Trophoblast cell (in vitro differentiated cells and primary cell): ENCODE measurements around the gene DERA.

Experiments
- DNase-seq, 2 donors: peaks; one replicate each; pipeline ENCODE4 v3.0.0-alpha.2; 2016
- H2AFZ ChIP-seq: 2 replicates; pipeline ENCODE4 v1.6.1; 2013; ENCODE audit warnings: low read length, moderate library complexity, mild to moderate bottlenecking; ENCODE audit not compliant: insufficient read depth, poor library complexity
- H2AK5ac ChIP-seq: 2 replicates; pipeline ENCODE4 v1.6.1; 2013; ENCODE audit warnings: mild to moderate bottlenecking, low read length
- H2BK120ac ChIP-seq: 2 replicates; pipeline ENCODE4 v1.6.1; 2013; ENCODE audit warnings: low read length, mild to moderate bottlenecking, moderate library complexity; ENCODE audit not compliant: insufficient read depth, poor library complexity
- H2BK12ac ChIP-seq: 2 replicates; pipeline ENCODE4 v1.6.1; 2013; ENCODE audit warnings: mild to moderate bottlenecking, low read length, moderate library complexity
- H2BK5ac ChIP-seq: 2 replicates; pipeline ENCODE4 v1.6.1; 2013; ENCODE audit warnings: low read length, low read depth, moderate library complexity, mild to moderate bottlenecking; ENCODE audit not compliant: poor library complexity
- H3K14ac ChIP-seq: 2 replicates; pipeline ENCODE4 v1.6.1; 2013; ENCODE audit warnings: mild to moderate bottlenecking, low read length
- H3K18ac ChIP-seq: 2 replicates; pipeline ENCODE4 v1.6.1; 2013; ENCODE audit warnings: mild to moderate bottlenecking, low read length
- H3K23ac ChIP-seq: 2 replicates; pipeline ENCODE4 v1.6.1; 2013; ENCODE audit warnings: low read length
- H3K27ac ChIP-seq: 2 replicates; pipeline ENCODE4 v1.5.1; 2013; ENCODE audit warnings: low read depth, mild to moderate bottlenecking, inconsistent platforms, low read length, moderate library complexity
- H3K27me3 ChIP-seq: 2 replicates; pipeline ENCODE4 v1.6.1; 2013; ENCODE audit warnings: inconsistent platforms, mild to moderate bottlenecking, low read length, moderate library complexity; ENCODE audit not compliant: insufficient read depth
- H3K36me3 ChIP-seq, 2 experiments: 1 replicate in 1 of 2; 2 replicates in 1 of 2; pipeline ENCODE4 v1.6.1; 2013; ENCODE audit warnings: low read length in 2 of 2, mild to moderate bottlenecking in 2 of 2, moderate library complexity in 1 of 2; ENCODE audit not compliant: insufficient read depth in 2 of 2, control insufficient read depth in 1 of 2
- H3K4ac ChIP-seq: 2 replicates; pipeline ENCODE4 v1.6.1; 2013; ENCODE audit warnings: low read depth, mild to moderate bottlenecking, low read length, moderate library complexity
- H3K4me1 ChIP-seq, 2 experiments: 1 replicate in 1 of 2; 2 replicates in 1 of 2; pipeline ENCODE4 v1.6.1; 2013; ENCODE audit warnings: low read length in 2 of 2, mild to moderate bottlenecking in 2 of 2, moderate library complexity in 1 of 2; ENCODE audit not compliant: insufficient read depth in 2 of 2, control insufficient read depth in 1 of 2
- H3K4me2 ChIP-seq: 2 replicates; pipeline ENCODE4 v1.6.1; 2013; ENCODE audit warnings: inconsistent platforms, mild to moderate bottlenecking, low read length, moderate library complexity
- H3K4me3 ChIP-seq: 2 replicates; pipeline ENCODE4 v1.5.1; 2013; ENCODE audit warnings: mild to moderate bottlenecking, low read depth, low read length, inconsistent platforms
- H3K79me1 ChIP-seq: one replicate; pipeline ENCODE4 v1.6.1; 2013; ENCODE audit warnings: low read length
- H3K79me2 ChIP-seq: 2 replicates; pipeline ENCODE4 v1.6.1; 2013; ENCODE audit warnings: low read length, mild to moderate bottlenecking; ENCODE audit not compliant: control insufficient read depth, insufficient read depth, poor library complexity
- H3K9ac ChIP-seq: 2 replicates; pipeline ENCODE4 v1.6.1; 2013; ENCODE audit warnings: mild to moderate bottlenecking, low read length
- H3K9me3 ChIP-seq: 2 replicates; pipeline ENCODE4 v1.6.1; 2013; ENCODE audit warnings: low read depth, mild to moderate bottlenecking, control low read depth, inconsistent platforms, low read length; ENCODE audit not compliant: insufficient read depth
- H4K12ac ChIP-seq: 2 replicates; pipeline ENCODE4 v1.6.1; 2013; ENCODE audit warnings: low read depth, mild to moderate bottlenecking, low read length, moderate library complexity
- H4K8ac ChIP-seq: 2 replicates; pipeline ENCODE4 v1.6.1; 2013; ENCODE audit warnings: low read depth, mild to moderate bottlenecking, low read length, moderate library complexity
- H4K91ac ChIP-seq: one replicate; pipeline ENCODE4 v1.6.1; 2013; ENCODE audit warnings: low read depth, mild to moderate bottlenecking, low read length, moderate library complexity
- WGBS: extraction: QIAGEN DNeasy Blood & Tissue Kit; methylation state at CpG from one replicate; pipeline ENCODE4 v1.1.7; 2013; ENCODE audit warnings: missing lambda C conversion rate; ENCODE audit not compliant: insufficient read length, insufficient coverage; ENCODE audit errors: extremely low coverage; 5-methylcytosine and 5-hydroxymethylcytosine counted together

Gene DERA

GRCh38 chr12:15997910-15998309 lies 86.8 kb downstream of the DERA start:
- no peak for DNase-seq
- H3K18ac ChIP-seq, result no peak overlapping the region
- H3K4me3 ChIP-seq, result no peak overlapping the region
- H3K4ac ChIP-seq, result no peak overlapping the region
- no peaks in the 10 kb centered on the region for H3K27me3 ChIP-seq
- no peak overlapping the region for H4K91ac ChIP-seq
- no peak overlapping the region for H3K4me2 ChIP-seq
- H3K23ac ChIP-seq, result no peak overlapping the region
- H4K12ac ChIP-seq, result no peak overlapping the region
- H3K27ac ChIP-seq, result no peak overlapping the region
- no peaks in the 10 kb centered on the region for H3K79me1 ChIP-seq
- no peak overlapping the region for H2AK5ac ChIP-seq
- H2BK5ac ChIP-seq, result no peak overlapping the region
- H3K4me1 ChIP-seq, result no peaks in the 10 kb centered on the region
- H2AFZ ChIP-seq, result no peak overlapping the region
- H3K9ac ChIP-seq, result no peak overlapping the region
- WGBS, result no CpG with 5 or more reads among the region's 2 CpGs
- H3K79me2 ChIP-seq, result no peaks in the 10 kb centered on the region
- no peak overlapping the region for H2BK120ac ChIP-seq
- H3K14ac ChIP-seq, result no peak overlapping the region
- H3K36me3 ChIP-seq, result no peaks in the 10 kb centered on the region
- no peak overlapping the region for H2BK12ac ChIP-seq
- no peaks in the 10 kb centered on the region for H3K9me3 ChIP-seq
- H4K8ac ChIP-seq, result no peak overlapping the region

GRCh38 chr12:16002880-16003279 lies 91.7 kb downstream of the DERA start:
- Histone ChIP-seq H3K9ac (no peak overlapping the region), H4K12ac (no peak overlapping the region), H3K14ac (no peak overlapping the region), H3K4me3 (no peak overlapping the region), H3K79me1 (no peaks in the 10 kb centered on the region), H2AFZ (no peak overlapping the region), H3K27ac (no peak overlapping the region), H4K8ac (no peak overlapping the region), H3K27me3 (no peaks in the 10 kb centered on the region), H3K4me1 (no peaks in the 10 kb centered on the region), H2BK5ac (no peak overlapping the region), H2BK12ac (no peak overlapping the region), H3K79me2 (no peaks in the 10 kb centered on the region), H3K36me3 (no peaks in the 10 kb centered on the region), H4K91ac (no peak overlapping the region), H2AK5ac (no peak overlapping the region), H3K4ac (no peak overlapping the region), H3K18ac (no peak overlapping the region), H2BK120ac (no peak overlapping the region), H3K23ac (no peak overlapping the region), H3K4me2 (no peak overlapping the region), H3K9me3 (no peaks in the 10 kb centered on the region)
- no peak for DNase-seq

- no peak overlapping the region for H2BK12ac ChIP-seq
- H2BK5ac ChIP-seq, result no peak overlapping the region
- no peak overlapping the region for H4K12ac ChIP-seq
- H3K79me2 ChIP-seq, result no peaks in the 10 kb centered on the region
- H3K9me3 ChIP-seq, result no peaks in the 10 kb centered on the region
- H3K4me3 ChIP-seq, result no peak overlapping the region
- no peak overlapping the region for H3K4me2 ChIP-seq
- no peaks in the 10 kb centered on the region for H3K36me3 ChIP-seq
- H2AFZ ChIP-seq, result no peak overlapping the region
- no peak overlapping the region for H4K91ac ChIP-seq
- H4K8ac ChIP-seq, result no peak overlapping the region
- no peak overlapping the region for H3K18ac ChIP-seq
- no CpG with 5 or more reads among the region's 3 CpGs for WGBS
- no peak overlapping the region for H2BK120ac ChIP-seq
- no peak for DNase-seq
- no peak overlapping the region for H3K4ac ChIP-seq
- H3K23ac ChIP-seq, result no peak overlapping the region
- no peaks in the 10 kb centered on the region for H3K79me1 ChIP-seq
- no peak overlapping the region for H3K14ac ChIP-seq
- no peak overlapping the region for H2AK5ac ChIP-seq
- no peaks in the 10 kb centered on the region for H3K4me1 ChIP-seq
- H3K27me3 ChIP-seq, result no peaks in the 10 kb centered on the region
- H3K9ac ChIP-seq, result no peak overlapping the region
- H3K27ac ChIP-seq, result no peak overlapping the region
Measured at GRCh38 chr12:16003460-16003859, 92.3 kb downstream of the DERA start.

GRCh38 chr12:16006752-16007151 lies 95.6 kb downstream of the DERA start:
- H3K27me3 ChIP-seq, result no peaks in the 10 kb centered on the region
- H3K79me1 ChIP-seq, result no peaks in the 10 kb centered on the region
- H2BK12ac ChIP-seq, result no peak overlapping the region
- H4K91ac ChIP-seq, result no peak overlapping the region
- no peak overlapping the region for H2BK120ac ChIP-seq
- no peak overlapping the region for H3K4me2 ChIP-seq
- no peak overlapping the region for H2BK5ac ChIP-seq
- H3K9ac ChIP-seq, result no peak overlapping the region
- no peak overlapping the region for H3K27ac ChIP-seq
- no peaks in the 10 kb centered on the region for H3K9me3 ChIP-seq
- no peak overlapping the region for H3K4me3 ChIP-seq
- H3K14ac ChIP-seq, result no peak overlapping the region
- no peak overlapping the region for H4K8ac ChIP-seq
- no peak overlapping the region for H4K12ac ChIP-seq
- no peak overlapping the region for H3K18ac ChIP-seq
- no peaks in the 10 kb centered on the region for H3K4me1 ChIP-seq
- no CpG with 5 or more reads among the region's 4 CpGs for WGBS
- H3K36me3 ChIP-seq, result no peaks in the 10 kb centered on the region
- H2AK5ac ChIP-seq, result no peak overlapping the region
- peak in 1 of 2 donors; percentile 67 for DNase-seq
- H3K79me2 ChIP-seq, result no peaks in the 10 kb centered on the region
- H3K4ac ChIP-seq, result no peak overlapping the region
- H3K23ac ChIP-seq, result no peak overlapping the region
- H2AFZ ChIP-seq, result no peak overlapping the region
